IMR-90 (cell line): ENCODE results near the gene CERS6. TPM values are rescaled to one million over a fixed set of nuclear protein-coding genes. Genes with fewer than 3 reads are reported as not detected.

ENCODE experiments used
- ATAC-seq: fragments of 200-7000 bp; cut with Tn5 transposase; 2 replicates; pipeline ENCODE4 v1.9.1; 2020; ENCODE audit warnings: low read depth, mild to moderate bottlenecking, moderate library complexity
- BruUV-seq: library from RNA; stranded (reverse); fragments of 400-500 nt; replicated peaks from 2 replicates; lab custom pipeline; 2021; lab: Mats Ljungman, UMichigan
- CTCF ChIA-PET: fragments of 300-600 bp; formaldehyde crosslinking; extraction: SDS; loops from one replicate; lab custom pipeline; 2021; ENCODE audit warnings: antibody characterized with exemption; lab: Yijun Ruan, JAX
- POLR2A ChIA-PET: fragments of 300-600 bp; sonication (Branson Sonifier 250); formaldehyde crosslinking; loops from one replicate; lab custom pipeline; 2022; ENCODE audit warnings: antibody characterized with exemption; ENCODE audit not compliant: unreplicated experiment; lab: Charles Lee
- DNase-seq: peaks from one replicate; pipeline ENCODE4 v3.0.0; 2013
- H2AFZ ChIP-seq: replicated peaks from 2 replicates; pipeline ENCODE3; 2013; ENCODE audit warnings: low read length, mild to moderate bottlenecking; ENCODE audit not compliant: poor library complexity
- H2AK5ac ChIP-seq: 2 replicates; pipeline ENCODE4 v1.6.1; 2013; ENCODE audit warnings: low read depth, low read length, inconsistent platforms
- H2AK9ac ChIP-seq: replicated peaks from 2 replicates; pipeline ENCODE3; 2013; ENCODE audit warnings: mild to moderate bottlenecking, low read depth, low read length, moderate library complexity; ENCODE audit not compliant: poor library complexity
- H2BK120ac ChIP-seq: 2 replicates; pipeline ENCODE4 v1.6.1; 2013; ENCODE audit warnings: low read depth, low read length, inconsistent platforms
- H2BK15ac ChIP-seq: 3 replicates; pipeline ENCODE4 v1.6.1; 2013; ENCODE audit warnings: low read depth, low read length, inconsistent platforms
- H2BK20ac ChIP-seq: 2 replicates; pipeline ENCODE4 v1.6.1; 2013; ENCODE audit warnings: low read depth, mild to moderate bottlenecking, inconsistent platforms, low read length, moderate library complexity
- H2BK5ac ChIP-seq: 2 replicates; pipeline ENCODE4 v1.6.1; 2013; ENCODE audit warnings: mild to moderate bottlenecking, low read depth, low read length, inconsistent platforms; ENCODE audit not compliant: poor library complexity, severe bottlenecking
- H3K14ac ChIP-seq: replicated peaks from 2 replicates; pipeline ENCODE4 v1.6.1; 2013; ENCODE audit warnings: low read depth, low read length, inconsistent platforms
- H3K18ac ChIP-seq: 2 replicates; pipeline ENCODE4 v1.6.1; 2013; ENCODE audit warnings: low read depth, low read length, control low read depth
- H3K23ac ChIP-seq: 2 replicates; pipeline ENCODE4 v1.6.1; 2013; ENCODE audit warnings: low read depth, low read length, inconsistent platforms
- H3K27ac ChIP-seq: 2 replicates; pipeline ENCODE4 v1.5.1; 2013; ENCODE audit warnings: mild to moderate bottlenecking, control low read depth, low read length; ENCODE audit not compliant: insufficient read depth
- H3K27me3 ChIP-seq: 2 replicates; pipeline ENCODE4 v1.6.1; 2013; ENCODE audit warnings: low read length; ENCODE audit not compliant: control insufficient read depth, insufficient read depth
- H3K36me3 ChIP-seq: 2 replicates; pipeline ENCODE4 v1.6.1; 2013; ENCODE audit warnings: low read length, mixed read lengths; ENCODE audit not compliant: control insufficient read depth, insufficient read depth
- H3K4ac ChIP-seq: 2 replicates; pipeline ENCODE4 v1.6.1; 2013; ENCODE audit warnings: low read depth, low read length, inconsistent platforms
- H3K4me1 ChIP-seq: 2 replicates; pipeline ENCODE4 v1.6.1; 2013; ENCODE audit warnings: low read length, mixed read lengths; ENCODE audit not compliant: control insufficient read depth, insufficient read depth
- H3K4me2 ChIP-seq: 2 replicates; pipeline ENCODE4 v1.6.1; 2013; ENCODE audit warnings: low read depth, mild to moderate bottlenecking, control low read depth, low read length, moderate library complexity
- H3K4me3 ChIP-seq: 2 replicates; pipeline ENCODE4 v1.5.1; 2013; ENCODE audit warnings: low read depth, mild to moderate bottlenecking, control low read depth, low read length, moderate library complexity; ENCODE audit not compliant: insufficient read depth
- H3K56ac ChIP-seq: 2 replicates; pipeline ENCODE4 v1.6.1; 2013; ENCODE audit warnings: low read length, inconsistent platforms; ENCODE audit not compliant: insufficient read depth; ENCODE audit errors: extremely low read depth
- H3K79me1 ChIP-seq, 2 experiments: 2 replicates each; pipeline ENCODE4 v1.6.1; 2013; ENCODE audit warnings: low read length in 2 of 2, inconsistent platforms in 1 of 2, low read depth in 1 of 2
- H3K9ac ChIP-seq: 2 replicates; pipeline ENCODE4 v1.6.1; 2013; ENCODE audit warnings: low read depth, low read length, control low read depth
- H3K9me1 ChIP-seq: 2 replicates; pipeline ENCODE4 v1.6.1; 2013; ENCODE audit warnings: low read length, inconsistent platforms; ENCODE audit not compliant: insufficient read depth
- H3K9me3 ChIP-seq: 2 replicates; pipeline ENCODE4 v1.6.1; 2013; ENCODE audit warnings: low read length; ENCODE audit not compliant: control insufficient read depth, insufficient read depth
- H4K20me1 ChIP-seq: 2 replicates; pipeline ENCODE4 v1.6.1; 2013; ENCODE audit warnings: low read length, inconsistent platforms; ENCODE audit not compliant: insufficient read depth
- H4K5ac ChIP-seq: 2 replicates; pipeline ENCODE4 v1.6.1; 2013; ENCODE audit warnings: mild to moderate bottlenecking, low read depth, low read length, control low read depth
- H4K8ac ChIP-seq, 2 experiments: 2 replicates each; pipeline ENCODE4 v1.6.1; 2013; ENCODE audit warnings: low read depth in 2 of 2, low read length in 2 of 2, control low read depth in 1 of 2, inconsistent platforms in 1 of 2
- H4K91ac ChIP-seq: 2 replicates; pipeline ENCODE4 v1.6.1; 2013; ENCODE audit warnings: low read depth, low read length, inconsistent platforms; ENCODE audit not compliant: insufficient read depth
- BHLHE40 ChIP-seq: fragments of 150-350 bp; IDR thresholded peaks from 2 replicates; pipeline ENCODE4 v1.6.1; 2016; ENCODE audit warnings: mild to moderate bottlenecking, low read depth, low read length
- CEBPB ChIP-seq: IDR thresholded peaks from 2 replicates; pipeline ENCODE4 v1.6.1; 2012; ENCODE audit warnings: low read depth, low read length, improper control_type of control experiment
- CHD1 ChIP-seq: IDR thresholded peaks from 2 replicates; pipeline ENCODE4 v1.6.1; 2012; ENCODE audit warnings: low read depth, low read length, improper control_type of control experiment
- FOS ChIP-seq: fragments of 150-350 bp; IDR thresholded peaks from 2 replicates; pipeline ENCODE4 v1.6.1; 2016; ENCODE audit warnings: low read depth, low read length
- MAFK ChIP-seq: IDR thresholded peaks from 2 replicates; pipeline ENCODE4 v1.6.1; 2012; ENCODE audit warnings: low read depth, low read length, improper control_type of control experiment
- MAZ ChIP-seq: IDR thresholded peaks from 2 replicates; pipeline ENCODE4 v1.6.1; 2012; ENCODE audit warnings: low read depth, mild to moderate bottlenecking, low read length, improper control_type of control experiment, moderate library complexity, borderline replicate concordance
- MXI1 ChIP-seq: IDR thresholded peaks from 2 replicates; pipeline ENCODE4 v1.6.1; 2012; ENCODE audit warnings: low read depth, mild to moderate bottlenecking, low read length, moderate library complexity, borderline replicate concordance
- NFE2L2 ChIP-seq: fragments of 150-350 bp; IDR thresholded peaks from 2 replicates; pipeline ENCODE4 v1.6.1; 2016; ENCODE audit warnings: low read depth, mild to moderate bottlenecking, low read length
- POLR2A ChIP-seq: IDR thresholded peaks from 2 replicates; pipeline ENCODE4 v1.6.1; 2012; ENCODE audit warnings: mild to moderate bottlenecking, low read depth, low read length
- RAD21 ChIP-seq: IDR thresholded peaks from 2 replicates; pipeline ENCODE4 v1.6.1; 2012; ENCODE audit warnings: low read length, improper control_type of control experiment
- RCOR1 ChIP-seq: IDR thresholded peaks from 2 replicates; pipeline ENCODE4 v1.6.1; 2012; ENCODE audit warnings: mild to moderate bottlenecking, low read length, improper control_type of control experiment; ENCODE audit not compliant: insufficient replicate concordance
- RFX5 ChIP-seq: IDR thresholded peaks from 2 replicates; pipeline ENCODE4 v1.8.0; 2012; ENCODE audit warnings: low read depth, mild to moderate bottlenecking, low read length, moderate library complexity
- SMC3 ChIP-seq: fragments of 150-350 bp; IDR thresholded peaks from 2 replicates; pipeline ENCODE4 v1.6.1; 2016; ENCODE audit warnings: low read depth, mild to moderate bottlenecking, antibody characterized with exemption, low read length, moderate library complexity
- WGBS, 2 experiments: methylation state at CpG; one replicate each; pipeline versions ENCODE4 v1.1.5 to v1.1.7; 2013; ENCODE audit warnings: missing lambda C conversion rate in 2 of 2; ENCODE audit not compliant: insufficient read length in 1 of 2; ENCODE audit errors: extremely low coverage in 2 of 2; 5-methylcytosine and 5-hydroxymethylcytosine counted together
- dilution Hi-C: fragments of 300-500 bp; cut with HindIII; formaldehyde crosslinking; loops from one replicate; pipeline ENCODE4 v1.14.3; 2018; ENCODE audit warnings: low sequenced_read_pairs; ENCODE audit not compliant: unreplicated experiment
- in situ Hi-C: fragments of 300-500 bp; cut with MboI; formaldehyde crosslinking; loops from 3 replicates; pipeline ENCODE4 v1.14.3; 2019; ENCODE audit warnings: low sequenced_read_pairs, inconsistent platforms, mixed read lengths
- intact Hi-C: fragments of 100-400 bp; cut with micrococcal nuclease; formaldehyde crosslinking; loops from 2 replicates; pipeline ENCODE4 v1.10.0; 2022
- polyA plus RNA-seq, 3 experiments: library from polyadenylated mRNA; depleted of rRNA; stranded (reverse); fragments of >200 nt; gene quantifications; 2 replicates each; pipeline ENCODE4 v1.2.3, GENCODE V29; 2012; ENCODE audit warnings: low replicate concordance in 1 of 3
- total RNA-seq: library from RNA; depleted of rRNA; stranded (reverse); fragments of >200 nt; gene quantifications from 2 replicates; pipeline ENCODE4 v1.2.3, GENCODE V29; 2012
- TF ChIP-seq, protein P1 (sequence below): fragments of 150-350 bp; IDR thresholded peaks from 2 replicates; pipeline ENCODE4 v1.6.1; 2016; ENCODE audit warnings: low read depth, mild to moderate bottlenecking, low read length, moderate library complexity, borderline replicate concordance
- TF ChIP-seq, protein P2 (sequence below): fragments of 150-350 bp; IDR thresholded peaks from 2 replicates; pipeline ENCODE4 v1.6.1; 2017; ENCODE audit warnings: mild to moderate bottlenecking, antibody characterized with exemption, low read length, low read depth
- TF ChIP-seq, protein P3 (sequence below): conservative IDR thresholded peaks from 2 replicates; pipeline ENCODE4 v1.5.1; 2012; ENCODE audit warnings: mild to moderate bottlenecking, low read depth, low read length, improper control_type of control experiment

Gene CERS6
- total and polyA plus RNA-seq, 2 of the 4 experiments (the other 2 are of a cell fraction): 2.1 to 5.7 TPM

DNA sequence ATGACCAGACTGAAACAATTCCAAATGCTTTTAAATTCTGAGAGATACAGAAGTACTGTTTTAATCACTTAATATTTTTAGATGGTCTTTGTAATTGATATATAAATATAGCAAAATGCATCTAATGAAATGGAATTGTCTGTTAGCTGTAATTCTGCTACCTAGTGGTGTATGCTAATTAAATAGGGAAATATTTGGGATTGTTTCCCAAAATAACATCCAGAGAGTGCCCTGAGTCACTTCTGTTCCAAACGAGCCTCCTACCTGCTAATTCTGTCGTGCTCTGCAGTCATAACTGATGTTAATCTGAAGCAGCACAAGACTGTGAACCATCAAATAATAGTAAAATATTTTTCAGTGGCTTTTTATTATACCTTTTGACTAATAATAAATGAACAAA lies 274.9 kb downstream of the CERS6 start:
- Histone ChIP-seq H3K36me3 (no peaks in the 10 kb centered on the region), H2AK5ac (no peak overlapping the region), H3K4me2 (no peak overlapping the region), H3K4me3 (no peak overlapping the region), H3K9me1 (no peaks in the 10 kb centered on the region), H3K18ac (no peak overlapping the region), H4K8ac (no peak overlapping the region), H3K23ac (no peak overlapping the region), H2BK120ac (no peak overlapping the region), H3K27me3 (no peaks in the 10 kb centered on the region), H4K5ac (no peak overlapping the region), H2BK15ac (no peak overlapping the region), H3K27ac (no peak overlapping the region), H3K56ac (no peak overlapping the region), H2BK5ac (no peak overlapping the region), H3K14ac (no peak overlapping the region), H3K79me1 (no peaks in the 10 kb centered on the region), H3K9me3 (no peaks in the 10 kb centered on the region), H3K9ac (no peak overlapping the region), H2AK9ac (no peak overlapping the region), H3K4ac (no peak overlapping the region), H4K20me1 (no peaks in the 10 kb centered on the region), H4K91ac (no peak overlapping the region), H3K4me1 (no peaks in the 10 kb centered on the region), H2AFZ (no peak overlapping the region), H2BK20ac (no peak overlapping the region)
- dilution Hi-C loops: no loop called here
- ATAC-seq (no peak), DNase-seq (no peak)
- ChIA-PET CTCF (interaction anchor here (0.6 kb wide), 1 partner anchor 372 kb away, joined by 3 read pairs; no protein-coding TSS in a partner anchor), POLR2A (no interaction called here)
- TF ChIP-seq, protein P1, sequence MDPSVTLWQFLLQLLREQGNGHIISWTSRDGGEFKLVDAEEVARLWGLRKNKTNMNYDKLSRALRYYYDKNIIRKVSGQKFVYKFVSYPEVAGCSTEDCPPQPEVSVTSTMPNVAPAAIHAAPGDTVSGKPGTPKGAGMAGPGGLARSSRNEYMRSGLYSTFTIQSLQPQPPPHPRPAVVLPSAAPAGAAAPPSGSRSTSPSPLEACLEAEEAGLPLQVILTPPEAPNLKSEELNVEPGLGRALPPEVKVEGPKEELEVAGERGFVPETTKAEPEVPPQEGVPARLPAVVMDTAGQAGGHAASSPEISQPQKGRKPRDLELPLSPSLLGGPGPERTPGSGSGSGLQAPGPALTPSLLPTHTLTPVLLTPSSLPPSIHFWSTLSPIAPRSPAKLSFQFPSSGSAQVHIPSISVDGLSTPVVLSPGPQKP: no peak
- TF ChIP-seq POLR2A (no peak), RFX5 (no peak), MAZ (no peak), CHD1 (no peak), FOS (no peak), BHLHE40 (no peak), SMC3 (no peak), CEBPB (no peak), NFE2L2 (no peak), RCOR1 (no peak), MXI1 (no peak), RAD21 (no peak), MAFK (no peak)
- TF ChIP-seq, protein P2, sequence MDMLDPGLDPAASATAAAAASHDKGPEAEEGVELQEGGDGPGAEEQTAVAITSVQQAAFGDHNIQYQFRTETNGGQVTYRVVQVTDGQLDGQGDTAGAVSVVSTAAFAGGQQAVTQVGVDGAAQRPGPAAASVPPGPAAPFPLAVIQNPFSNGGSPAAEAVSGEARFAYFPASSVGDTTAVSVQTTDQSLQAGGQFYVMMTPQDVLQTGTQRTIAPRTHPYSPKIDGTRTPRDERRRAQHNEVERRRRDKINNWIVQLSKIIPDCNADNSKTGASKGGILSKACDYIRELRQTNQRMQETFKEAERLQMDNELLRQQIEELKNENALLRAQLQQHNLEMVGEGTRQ: no peak
- TF ChIP-seq, protein P3, sequence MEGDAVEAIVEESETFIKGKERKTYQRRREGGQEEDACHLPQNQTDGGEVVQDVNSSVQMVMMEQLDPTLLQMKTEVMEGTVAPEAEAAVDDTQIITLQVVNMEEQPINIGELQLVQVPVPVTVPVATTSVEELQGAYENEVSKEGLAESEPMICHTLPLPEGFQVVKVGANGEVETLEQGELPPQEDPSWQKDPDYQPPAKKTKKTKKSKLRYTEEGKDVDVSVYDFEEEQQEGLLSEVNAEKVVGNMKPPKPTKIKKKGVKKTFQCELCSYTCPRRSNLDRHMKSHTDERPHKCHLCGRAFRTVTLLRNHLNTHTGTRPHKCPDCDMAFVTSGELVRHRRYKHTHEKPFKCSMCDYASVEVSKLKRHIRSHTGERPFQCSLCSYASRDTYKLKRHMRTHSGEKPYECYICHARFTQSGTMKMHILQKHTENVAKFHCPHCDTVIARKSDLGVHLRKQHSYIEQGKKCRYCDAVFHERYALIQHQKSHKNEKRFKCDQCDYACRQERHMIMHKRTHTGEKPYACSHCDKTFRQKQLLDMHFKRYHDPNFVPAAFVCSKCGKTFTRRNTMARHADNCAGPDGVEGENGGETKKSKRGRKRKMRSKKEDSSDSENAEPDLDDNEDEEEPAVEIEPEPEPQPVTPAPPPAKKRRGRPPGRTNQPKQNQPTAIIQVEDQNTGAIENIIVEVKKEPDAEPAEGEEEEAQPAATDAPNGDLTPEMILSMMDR: no peak
- in situ Hi-C loops: no loop called here
- BruUV-seq: no TSS peak
- no CpG with 5 or more reads among the region's 2 CpGs for WGBS, 2 experiments
- intact Hi-C loops: no loop called here
